Activated CD4-positive, alpha-beta T cell treated with anti-CD3 and anti-CD28 coated beads, Interleukin-2, Interleukin-6, amounts not matched to agents 100 ng/mL and 50 ng/mL, durations not matched to agents 16 hours and 8 hours (primary cell): Measurements from ENCODE around the gene PALM.
"Not testable (repeated sequence)": the region's sequence is repeated elsewhere in the genome, so short reads cannot be mapped to it uniquely, and the experiment has no call there.

Experiments
- DNase-seq: peaks from one replicate; pipeline ENCODE4 v3.0.0-alpha.2; 2020

The PALM gene

DNA sequence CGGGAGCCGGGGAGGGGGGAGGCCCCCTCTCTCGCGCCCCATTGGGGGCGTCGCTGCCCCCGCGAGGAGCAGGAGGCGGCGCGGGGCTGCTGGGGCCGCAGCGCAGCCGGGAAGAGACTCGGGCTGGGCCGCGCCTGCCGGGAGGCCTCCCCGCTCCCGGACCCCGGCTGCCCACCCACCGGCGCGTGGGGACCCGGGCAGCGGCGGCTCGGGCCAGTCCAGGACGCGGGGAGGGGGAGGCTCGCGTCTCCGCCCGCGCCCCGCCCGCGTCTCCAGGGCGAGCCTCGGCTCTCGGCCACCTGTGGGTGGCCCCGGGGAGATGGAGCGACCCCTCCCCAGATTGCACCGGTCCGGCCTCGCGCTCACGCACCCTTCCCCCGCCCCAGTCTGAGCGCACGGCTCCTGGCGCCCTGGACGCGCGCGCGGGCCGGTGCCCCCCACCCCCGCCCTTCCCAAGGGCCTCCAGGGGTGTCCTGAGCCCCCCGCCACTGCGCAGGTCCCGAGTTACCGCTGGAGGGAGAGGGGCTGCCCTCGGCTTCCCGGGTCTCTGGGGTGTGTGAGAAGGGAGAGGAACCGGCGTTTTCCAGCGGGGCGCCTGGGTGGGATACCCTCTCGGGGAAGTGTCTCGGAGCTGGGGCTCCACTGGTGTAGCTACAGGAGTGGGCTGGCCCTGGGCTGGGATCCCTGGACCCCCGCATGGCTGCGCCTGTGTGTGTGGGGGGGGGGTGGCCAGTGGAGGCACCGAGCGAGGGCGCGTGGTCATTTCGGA, 645 bp downstream of the PALM start:
- DNase-seq = no peak

- no peak for DNase-seq
Measured at GRCh38 chr19:709965-710571, 1.3 kb downstream of the PALM start.

DNA sequence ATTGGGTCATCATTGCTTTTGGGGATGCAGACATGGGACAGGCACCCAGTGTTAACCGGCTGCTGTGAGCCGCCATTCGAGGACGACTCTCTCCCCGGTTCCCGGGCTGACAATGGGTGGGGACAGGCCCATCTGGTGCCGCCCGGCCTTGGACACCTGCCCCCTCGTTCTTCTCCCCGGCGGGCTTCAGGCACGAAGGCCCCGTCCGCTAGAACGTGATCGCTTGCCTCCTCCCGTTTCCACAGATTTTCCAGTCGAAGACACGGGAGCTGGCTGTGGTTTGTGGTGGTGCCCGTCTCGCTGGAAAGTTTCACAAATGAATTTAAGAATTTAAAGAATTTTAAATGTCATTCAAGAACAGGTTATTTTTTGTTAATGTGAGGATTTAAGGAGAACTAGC, 2.0 kb downstream of the PALM start:
- DNase-seq = no peak

GRCh38 chr19:711254-711653, 2.5 kb downstream of the PALM start:
- no peak for DNase-seq

DNA sequence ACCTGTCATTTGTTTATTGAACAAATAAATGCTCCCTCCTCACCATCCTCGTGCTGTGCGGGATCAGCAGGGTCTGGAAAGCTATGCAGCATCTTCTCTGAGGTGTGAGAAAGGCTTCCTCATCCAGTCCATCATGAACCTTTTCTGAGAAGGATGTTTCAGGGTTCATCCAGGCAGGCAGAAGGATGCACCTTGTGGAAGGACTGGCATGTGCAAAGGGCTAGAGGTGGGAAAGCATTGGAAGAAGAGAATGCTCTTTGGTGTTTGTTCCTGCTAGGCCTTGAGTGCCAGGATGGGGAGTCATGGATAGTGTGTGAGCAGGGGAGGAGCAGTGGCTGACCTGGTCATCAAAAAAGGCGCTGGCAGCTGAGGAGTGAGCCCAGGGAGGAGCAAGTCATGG, 6.6 kb downstream of the PALM start:
- DNase-seq = no peak

- no peak for DNase-seq
Measured at GRCh38 chr19:718251-718951, 9.7 kb downstream of the PALM start.

GRCh38 chr19:718991-719512, 10.3 kb downstream of the PALM start:
- no peak for DNase-seq

GRCh38 chr19:719636-720344, 11.1 kb downstream of the PALM start:
- DNase-seq = no peak

DNA sequence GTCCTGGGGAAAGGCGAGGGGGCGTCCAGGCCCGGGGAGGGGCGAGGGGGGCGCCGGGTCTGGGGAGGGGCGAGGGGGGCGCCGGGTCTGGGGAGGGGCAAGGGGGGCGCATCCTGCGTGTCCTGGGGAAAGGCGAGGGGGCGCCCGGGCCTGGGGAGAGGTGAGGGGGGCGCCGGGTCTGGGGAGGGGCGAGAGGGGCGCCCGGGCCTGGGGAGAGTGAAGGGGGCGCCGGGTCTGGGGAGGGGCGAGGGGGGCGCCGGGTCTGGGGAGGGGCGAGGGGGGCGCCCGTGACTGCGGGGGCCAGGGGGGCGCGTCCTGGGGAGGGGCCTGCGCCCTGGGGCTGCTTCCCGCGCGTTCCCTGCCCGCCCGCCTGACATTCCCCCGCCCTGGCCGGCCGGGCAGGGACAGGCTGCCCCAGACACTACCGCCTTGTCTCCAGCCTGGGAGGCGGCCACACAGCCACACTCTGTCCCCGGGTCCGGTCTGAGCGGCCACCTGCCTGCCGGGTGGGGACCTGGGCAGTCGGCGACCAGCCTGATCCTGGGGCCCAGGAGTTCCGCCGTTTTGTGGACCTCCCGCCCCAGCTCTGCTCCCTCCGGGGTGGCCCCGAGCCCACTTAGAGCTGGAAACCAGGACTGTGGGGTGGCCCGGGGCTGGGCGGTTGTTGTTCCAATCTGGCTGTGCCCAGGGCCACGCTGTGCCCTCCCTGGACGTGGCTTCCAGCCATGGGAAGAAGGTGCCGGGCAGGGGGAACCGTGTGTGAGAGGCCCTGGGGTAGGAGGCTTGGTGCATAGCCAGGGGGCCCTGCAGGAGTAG, 11.8 kb downstream of the PALM start:
- DNase-seq = no peak

- DNase-seq = no peak
Measured at GRCh38 chr19:722553-723101, 13.9 kb downstream of the PALM start.

DNA sequence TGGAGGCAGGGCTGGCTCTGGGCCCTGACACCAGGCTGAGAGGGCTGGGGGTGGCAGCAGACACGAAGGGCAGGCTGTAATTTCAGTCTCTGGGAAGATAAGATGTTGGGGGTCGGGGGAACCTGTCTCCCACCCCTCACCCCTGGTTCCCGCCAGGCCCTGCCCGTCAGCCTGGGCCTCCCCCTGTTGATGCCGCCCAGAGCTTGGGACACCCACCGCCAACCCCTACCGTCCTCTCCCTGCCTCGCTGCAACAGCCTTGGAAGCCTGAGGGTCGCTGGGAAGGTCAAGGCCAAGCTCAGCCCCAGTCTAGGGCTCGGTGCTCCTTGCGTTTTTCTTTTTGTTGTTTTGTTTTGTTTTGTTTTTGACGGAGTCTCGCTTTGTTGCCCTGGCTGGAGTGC, 14.5 kb downstream of the PALM start:
- no peak for DNase-seq

DNA sequence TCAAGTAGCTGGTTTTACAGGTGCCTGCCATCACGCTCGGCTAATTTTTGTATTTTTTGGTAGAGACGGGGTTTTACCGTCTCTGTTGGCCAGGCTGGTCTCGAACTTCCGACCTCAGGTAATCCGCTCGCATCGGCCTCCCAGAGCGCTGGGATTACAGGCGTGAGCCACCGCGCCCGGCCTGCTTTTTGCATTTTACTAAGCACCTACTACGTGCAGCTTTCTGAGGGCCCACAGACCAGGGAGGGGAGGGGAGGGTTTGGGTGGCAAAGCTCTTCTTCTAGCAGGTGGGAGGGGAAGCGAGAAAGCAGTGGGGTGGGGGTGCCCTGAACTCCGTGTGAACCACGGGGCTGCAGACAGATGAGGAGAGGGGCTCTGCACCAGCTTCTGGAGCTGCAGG, 15.0 kb downstream of the PALM start:
- no peak for DNase-seq

DNA sequence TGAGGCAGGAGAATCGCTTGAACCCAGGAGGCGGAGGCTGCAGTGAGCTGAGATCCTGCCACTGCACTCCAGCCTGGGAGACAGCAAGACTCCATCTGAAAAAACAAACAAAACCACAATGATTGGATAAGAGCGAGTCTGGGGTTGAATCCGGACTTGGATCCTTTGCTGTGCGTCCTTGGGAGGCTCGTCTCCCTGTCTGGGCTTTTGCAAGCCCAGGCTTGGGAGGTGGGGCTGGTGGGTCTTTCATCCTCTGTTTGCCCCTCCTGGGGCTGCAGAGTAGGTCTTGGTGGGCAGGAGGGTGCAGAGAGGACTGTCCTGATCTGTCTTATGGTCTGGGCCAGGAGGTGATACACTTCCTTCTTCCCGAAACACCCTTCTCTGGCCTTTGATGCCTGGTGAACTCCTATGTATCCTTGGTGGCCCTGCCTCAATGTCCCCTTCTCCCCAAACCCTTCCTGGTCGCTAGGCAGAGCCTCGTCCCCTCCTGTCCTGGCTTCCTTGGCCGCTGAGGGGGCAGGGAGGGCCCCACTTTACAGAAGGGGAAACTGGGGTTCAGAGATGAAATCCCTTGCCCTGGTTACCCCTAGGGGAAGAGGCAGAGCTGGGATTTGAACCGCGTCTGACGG, 16.8 kb downstream of the PALM start:
- no peak for DNase-seq

DNA sequence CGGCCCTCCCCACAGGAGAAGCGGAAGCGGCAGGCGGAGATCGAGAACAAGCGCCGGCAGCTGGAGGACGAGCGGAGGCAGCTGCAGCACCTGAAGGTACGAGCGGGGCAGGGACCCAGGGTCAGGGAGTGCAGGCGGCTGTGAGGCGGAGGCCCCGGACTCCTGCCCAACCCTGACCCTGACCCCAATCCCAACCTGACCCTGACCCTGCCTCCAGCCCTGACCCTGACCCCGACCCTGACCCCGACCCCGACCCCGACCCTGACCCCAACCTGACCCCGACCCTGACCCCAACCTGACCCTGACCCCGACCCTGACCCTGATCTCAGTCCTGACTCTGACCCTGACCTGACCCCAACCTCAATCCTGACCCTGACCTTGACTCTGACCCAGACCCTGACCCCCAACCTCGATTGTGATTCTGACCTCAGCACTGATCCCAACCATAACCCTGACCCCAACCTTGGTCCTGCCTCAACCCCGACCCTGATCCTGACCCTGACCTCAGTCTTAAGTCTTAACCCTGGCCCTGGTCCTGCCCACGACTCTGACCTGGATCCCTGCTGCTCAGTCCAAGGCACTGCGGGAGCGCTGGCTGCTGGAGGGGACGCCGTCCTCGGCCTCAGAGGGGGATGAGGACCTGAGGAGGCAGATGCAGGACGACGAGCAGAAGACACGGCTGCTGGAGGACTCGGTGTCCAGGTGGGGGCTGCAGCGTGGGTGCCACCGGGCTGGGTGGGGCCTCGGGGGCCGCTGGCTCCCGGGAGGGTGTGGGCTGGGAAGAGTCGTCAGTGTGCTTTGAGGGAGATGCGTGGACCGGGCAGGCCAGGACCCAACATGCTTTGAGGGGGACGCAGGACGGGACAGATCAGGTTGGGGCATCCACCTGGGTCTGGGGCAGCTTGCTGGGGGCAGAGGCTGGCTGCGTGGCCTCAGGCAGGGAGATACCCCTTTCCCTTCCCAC, 18.5 kb downstream of the PALM start:
- no peak for DNase-seq

DNA sequence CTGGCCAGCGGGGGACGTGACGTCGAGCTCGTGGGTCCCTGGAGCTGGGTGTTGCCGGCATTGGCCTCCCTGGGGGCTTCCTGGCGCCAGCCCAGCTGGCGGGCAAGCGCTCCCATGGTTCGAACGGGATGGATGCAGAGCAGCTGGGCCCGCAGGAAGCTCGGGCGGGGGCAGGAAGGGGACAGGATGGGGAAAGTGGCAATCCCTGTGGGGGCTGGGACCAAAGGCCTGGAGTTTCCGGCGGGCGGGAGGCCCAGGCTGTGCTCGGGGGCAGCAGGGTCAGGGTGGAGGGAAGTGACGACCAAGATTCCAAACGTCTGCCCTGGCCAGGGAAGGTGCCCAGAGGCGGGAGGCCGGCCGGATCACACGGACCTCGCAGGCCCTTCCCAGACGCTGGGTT, 19.3 kb downstream of the PALM start:
- DNase-seq = no peak

- DNase-seq = not testable (repeated sequence)
Measured at GRCh38 chr19:729564-729963, 20.8 kb downstream of the PALM start.

DNA sequence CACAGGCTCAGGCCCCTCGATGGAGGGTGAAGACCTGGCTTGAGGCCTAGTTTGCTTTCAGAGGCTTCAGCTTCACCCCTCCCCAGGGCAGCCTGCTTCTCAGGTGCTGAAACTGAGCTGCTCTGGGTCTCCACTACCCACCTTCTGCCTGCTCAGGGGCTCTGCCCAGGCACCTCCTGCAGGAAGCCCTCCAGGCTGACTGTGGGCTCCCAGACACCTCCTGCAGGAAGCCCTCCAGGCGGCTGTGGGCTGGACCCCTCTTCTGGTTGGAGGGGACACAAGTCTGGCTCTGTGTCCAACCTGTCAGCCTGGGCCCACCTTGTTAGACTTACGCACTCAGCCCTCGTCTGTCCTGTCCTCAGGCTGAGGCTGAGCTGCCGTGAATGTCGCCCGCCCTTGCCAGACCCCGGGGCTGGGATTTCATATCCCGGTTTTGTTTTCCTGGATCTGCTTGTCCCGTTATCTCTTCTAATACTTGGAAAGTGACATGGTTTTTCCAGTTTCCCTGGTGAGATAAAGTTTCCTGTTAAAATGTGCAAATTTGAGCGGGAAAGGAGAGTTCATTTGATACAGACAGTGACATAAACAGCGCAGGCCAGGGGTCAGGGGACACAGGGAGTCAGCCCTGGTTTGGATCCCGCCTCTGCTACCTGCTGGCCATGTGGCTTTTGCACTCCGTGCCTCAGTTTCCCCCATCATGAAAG, 21.4 kb downstream of the PALM start:
- no peak for DNase-seq

DNA sequence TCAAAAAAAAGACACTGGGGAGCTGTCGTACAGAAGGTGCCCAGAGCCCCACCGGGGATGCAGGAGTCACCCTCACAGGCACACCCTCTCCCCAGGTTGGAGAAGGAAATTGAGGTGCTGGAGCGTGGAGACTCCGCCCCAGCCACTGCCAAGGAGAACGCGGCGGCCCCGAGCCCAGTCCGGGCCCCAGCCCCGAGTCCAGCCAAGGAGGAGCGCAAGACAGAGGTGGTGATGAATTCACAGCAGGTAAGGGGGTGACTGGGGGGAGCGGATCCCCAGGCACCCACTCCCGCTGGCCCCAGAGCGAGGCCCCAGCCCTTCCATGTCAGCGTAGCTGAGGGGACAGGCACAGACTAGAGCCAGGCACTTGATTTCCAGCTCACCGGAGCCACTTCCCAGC, 22.3 kb downstream of the PALM start:
- DNase-seq = no peak

GRCh38 chr19:732148-733069, 23.7 kb downstream of the PALM start:
- DNase-seq = no peak
